ENCODE measurements around the gene TOM1L2. TPM values are rescaled to one million over a fixed set of nuclear protein-coding genes. Genes with fewer than 3 reads are reported as not detected.

TOM1L2 gene
- total RNA-seq, 1 donor from 2014 or later, result 78.3 TPM

GRCh38 chr17:17994271-17995069 is 22.3 kb upstream of the TOM1L2 start:
- peak; percentile 70 for ATAC-seq

GRCh38 chr17:17993852-17994251 is 21.7 kb upstream of the TOM1L2 start:
- ATAC-seq, result no peak

GRCh38 chr17:17993366-17993765 is 21.2 kb upstream of the TOM1L2 start:
- ATAC-seq, result no peak

- peak; percentile 16 for ATAC-seq
These were observed 18.1 kb upstream of the TOM1L2 start for GRCh38 chr17:17990282-17990681.

GRCh38 chr17:17989618-17990017 is 17.4 kb upstream of the TOM1L2 start:
- no peak for ATAC-seq

- no peak for ATAC-seq
These were observed 16.9 kb upstream of the TOM1L2 start for GRCh38 chr17:17989081-17989480.

GRCh38 chr17:17988427-17988945 is 16.3 kb upstream of the TOM1L2 start:
- ATAC-seq, result no peak

GRCh38 chr17:17987901-17988300 is 15.7 kb upstream of the TOM1L2 start:
- no peak for ATAC-seq

- ATAC-seq, result no peak
These were observed 15.1 kb upstream of the TOM1L2 start for GRCh38 chr17:17987187-17987896.

- no peak for ATAC-seq
These were observed 13.4 kb upstream of the TOM1L2 start for GRCh38 chr17:17985555-17985954.

GRCh38 chr17:17985153-17985552 is 13.0 kb upstream of the TOM1L2 start:
- no peak for ATAC-seq

- no peak for ATAC-seq
These were observed 11.6 kb upstream of the TOM1L2 start for GRCh38 chr17:17983776-17984175.

GRCh38 chr17:17983376-17983775 is 11.2 kb upstream of the TOM1L2 start:
- peak; percentile 70 for ATAC-seq

- ATAC-seq, result peak; percentile 32
These were observed 10.6 kb upstream of the TOM1L2 start for GRCh38 chr17:17982801-17983200.

GRCh38 chr17:17981330-17981729 is 9.1 kb upstream of the TOM1L2 start:
- no peak for ATAC-seq

GRCh38 chr17:17979778-17980177 is 7.6 kb upstream of the TOM1L2 start:
- ATAC-seq, result peak; percentile 65

- ATAC-seq, result no peak
These were observed 6.6 kb upstream of the TOM1L2 start for GRCh38 chr17:17978481-17979424.

- ATAC-seq, result no peak
These were observed 4.9 kb upstream of the TOM1L2 start for GRCh38 chr17:17976931-17977570.

- no peak for ATAC-seq
These were observed 3.2 kb upstream of the TOM1L2 start for GRCh38 chr17:17975436-17975835.

GRCh38 chr17:17972952-17973254 is 703 bp upstream of the TOM1L2 start:
- no peak for ATAC-seq

GRCh38 chr17:17971431-17972125 is 622 bp downstream of the TOM1L2 start:
- ATAC-seq, result peak; percentile 18

All from esophagus mucosa (tissue), 1 donor.